HG03064 (cell line): ENCODE results near the gene TMIE.

Source experiments
- ATAC-seq: cut with Tn5 transposase; IDR thresholded peaks from one replicate; pipeline ENCODE4 v1.9.1; 2021; ENCODE audit warnings: low read depth; ENCODE audit not compliant: unreplicated experiment

The TMIE gene

GRCh38 chr3:46755646-46756045, 54.5 kb downstream of the TMIE start:
- ATAC-seq: no peak

GRCh38 chr3:46756642-46757041, 55.5 kb downstream of the TMIE start:
- no peak for ATAC-seq

GRCh38 chr3:46759239-46760167, 58.3 kb downstream of the TMIE start:
- ATAC-seq: no peak
